ENCODE data around the gene CBR3.
"Not testable (repeated sequence)": the region's sequence is repeated elsewhere in the genome, so short reads cannot be mapped to it uniquely, and the experiment has no call there.

The CBR3 gene

GRCh38 chr21:36120304-36120888 is 14.5 kb upstream of the CBR3 start:
- DNase-seq (ENCODE audit: low read depth), result no peak

- DNase-seq (ENCODE audit: low read depth), result no peak
Measured at GRCh38 chr21:36122977-36123376, 11.9 kb upstream of the CBR3 start.

- no peak for DNase-seq (ENCODE audit: low read depth)
Measured at GRCh38 chr21:36124395-36124794, 10.5 kb upstream of the CBR3 start.

GRCh38 chr21:36125512-36126207 is 9.2 kb upstream of the CBR3 start:
- no peak for DNase-seq (ENCODE audit: low read depth)

GRCh38 chr21:36126208-36126565 is 8.7 kb upstream of the CBR3 start:
- no peak for DNase-seq (ENCODE audit: low read depth)

- DNase-seq (ENCODE audit: low read depth), result no peak
Measured at GRCh38 chr21:36126621-36127110, 8.2 kb upstream of the CBR3 start.

- no peak for DNase-seq (ENCODE audit: low read depth)
Measured at GRCh38 chr21:36127250-36127904, 7.5 kb upstream of the CBR3 start.

GRCh38 chr21:36127977-36128376 is 6.9 kb upstream of the CBR3 start:
- no peak for DNase-seq (ENCODE audit: low read depth)

- no peak for DNase-seq (ENCODE audit: low read depth)
Measured at GRCh38 chr21:36129219-36129618, 5.7 kb upstream of the CBR3 start.

- DNase-seq (ENCODE audit: low read depth), result not testable (repeated sequence)
Measured at GRCh38 chr21:36130414-36130762, 4.5 kb upstream of the CBR3 start.

- DNase-seq (ENCODE audit: low read depth), result not testable (repeated sequence)
Measured at GRCh38 chr21:36130839-36131238, 4.0 kb upstream of the CBR3 start.

- DNase-seq (ENCODE audit: low read depth), result no peak
Measured at GRCh38 chr21:36132696-36133095, 2.2 kb upstream of the CBR3 start.

- peak; percentile 26 for DNase-seq (ENCODE audit: low read depth)
Measured at GRCh38 chr21:36135391-36136102, 668 bp downstream of the CBR3 start.

- DNase-seq (ENCODE audit: low read depth), result not testable (repeated sequence)
Measured at GRCh38 chr21:36139791-36140190, 4.9 kb downstream of the CBR3 start.

- DNase-seq (ENCODE audit: low read depth), result peak; percentile 84
Measured at GRCh38 chr21:36141513-36141925, 6.6 kb downstream of the CBR3 start.

- not testable (repeated sequence) for DNase-seq (ENCODE audit: low read depth)
Measured at GRCh38 chr21:36144233-36144632, 9.4 kb downstream of the CBR3 start.

GRCh38 chr21:36145259-36145658 is 10.4 kb downstream of the CBR3 start:
- DNase-seq (ENCODE audit: low read depth), result no peak

- no peak for DNase-seq (ENCODE audit: low read depth)
Measured at GRCh38 chr21:36147911-36148310, 13.0 kb downstream of the CBR3 start.

- DNase-seq (ENCODE audit: low read depth), result no peak
Measured at GRCh38 chr21:36148886-36149285, 14.0 kb downstream of the CBR3 start.

- no peak for DNase-seq (ENCODE audit: low read depth)
Measured at GRCh38 chr21:36149788-36150711, 15.2 kb downstream of the CBR3 start.

GRCh38 chr21:36155603-36156338 is 20.9 kb downstream of the CBR3 start:
- DNase-seq (ENCODE audit: low read depth), result peak; percentile 10

Data from T-helper 22 cell (primary cell).